Brain microvascular endothelial cell (primary cell): ENCODE results near the gene SEL1L3.

Experiments
- DNase-seq: peaks from one replicate; pipeline ENCODE4 v3.0.0-alpha.2; 2020
- H3K27ac ChIP-seq: fragments of 250-450 bp; sonication (Bioruptor Pico); 2 replicates; pipeline ENCODE4 v1.5.1; 2020; ENCODE audit warnings: mild to moderate bottlenecking, moderate library complexity
- H3K27me3 ChIP-seq: fragments of 250-450 bp; sonication (Bioruptor Pico); replicated peaks from 2 replicates; pipeline ENCODE4 v1.5.1; 2020; ENCODE audit warnings: mild to moderate bottlenecking
- H3K36me3 ChIP-seq: fragments of 250-450 bp; sonication (Bioruptor Pico); replicated peaks from 2 replicates; pipeline ENCODE4 v1.5.1; 2020; ENCODE audit warnings: mild to moderate bottlenecking
- H3K4me3 ChIP-seq: 2 replicates; pipeline ENCODE4 v1.5.1; 2011; ENCODE audit warnings: low read depth, mild to moderate bottlenecking, control low read depth, low read length, moderate library complexity
- CTCF ChIP-seq: IDR thresholded peaks from 2 replicates; pipeline ENCODE4 v1.5.1; 2011; ENCODE audit warnings: low read depth, mild to moderate bottlenecking, moderate library complexity, low read length, control low read depth, inconsistent platforms; ENCODE audit errors: missing control alignments
- in situ Hi-C: cut with HindIII; loops from 2 replicates; pipeline ENCODE4 v1.10.0; 2017; ENCODE audit warnings: low sequenced_read_pairs, low pct_ligation_motif_present

The SEL1L3 gene

GRCh38 chr4:25776795-25777194 is 86.0 kb downstream of the SEL1L3 start:
- Histone ChIP-seq H3K27me3 (no peaks in the 10 kb centered on the region), H3K27ac (no peak overlapping the region), H3K36me3 (no peaks in the 10 kb centered on the region), H3K4me3 (no peak overlapping the region)
- DNase-seq = no peak
- TF ChIP-seq CTCF = no peak
- in situ Hi-C loops = no loop called here

GRCh38 chr4:25775166-25775565 is 87.6 kb downstream of the SEL1L3 start:
- in situ Hi-C loops = no loop called here
- H3K27ac ChIP-seq = no peak overlapping the region

GRCh38 chr4:25773358-25773757 is 89.4 kb downstream of the SEL1L3 start:
- in situ Hi-C loops = loop anchor here (25.0 kb wide), 1 partner anchor 336 kb away; no protein-coding TSS in a partner anchor
- no peaks in the 10 kb centered on the region for H3K36me3 ChIP-seq
- no peak overlapping the region for H3K4me3 ChIP-seq
- TF ChIP-seq CTCF = no peak
- no peak for DNase-seq
- no peak overlapping the region for H3K27ac ChIP-seq
- H3K27me3 ChIP-seq = no peaks in the 10 kb centered on the region

More at GRCh38 chr4:25775166-25775565, 87.6 kb downstream of the SEL1L3 start:
- Histone ChIP-seq H3K36me3 (no peaks in the 10 kb centered on the region), H3K4me3 (no peak overlapping the region), H3K27me3 (no peaks in the 10 kb centered on the region)
- TF ChIP-seq CTCF = no peak
- DNase-seq = no peak

GRCh38 chr4:25771672-25772071 is 91.1 kb downstream of the SEL1L3 start:
- no peak for TF ChIP-seq CTCF
- in situ Hi-C loops = loop anchor here (25.0 kb wide), 1 partner anchor 334 kb away; no protein-coding TSS in a partner anchor
- Histone ChIP-seq H3K4me3 (no peak overlapping the region), H3K36me3 (no peaks in the 10 kb centered on the region), H3K27ac (no peak overlapping the region), H3K27me3 (no peaks in the 10 kb centered on the region)
- DNase-seq = no peak

GRCh38 chr4:25770847-25771246 is 91.9 kb downstream of the SEL1L3 start:
- DNase-seq = no peak
- H3K27ac ChIP-seq = no peak overlapping the region
- H3K27me3 ChIP-seq = no peaks in the 10 kb centered on the region
- in situ Hi-C loops = loop anchor here (25.0 kb wide), 1 partner anchor 334 kb away; no protein-coding TSS in a partner anchor
- TF ChIP-seq CTCF = no peak
- H3K36me3 ChIP-seq = no peaks in the 10 kb centered on the region
- no peak overlapping the region for H3K4me3 ChIP-seq

GRCh38 chr4:25769251-25769650 is 93.5 kb downstream of the SEL1L3 start:
- in situ Hi-C loops = loop anchor here (25.0 kb wide), 1 partner anchor 332 kb away; no protein-coding TSS in a partner anchor
- H3K36me3 ChIP-seq = no peaks in the 10 kb centered on the region
- peak; percentile 47 for DNase-seq
- no peak overlapping the region for H3K27ac ChIP-seq
- H3K4me3 ChIP-seq = no peak overlapping the region
- no peaks in the 10 kb centered on the region for H3K27me3 ChIP-seq
- TF ChIP-seq CTCF = no peak
